GM12875 (cell line): ENCODE measurements around the gene SOBP.

Source experiments
- H3K4me3 ChIP-seq: one replicate; pipeline ENCODE4 v1.5.1; 2011; ENCODE audit warnings: low read depth, low read length, control low read depth
- CTCF ChIP-seq: IDR thresholded peaks from 2 replicates; pipeline ENCODE4 v1.5.1; 2011; ENCODE audit warnings: low read depth, mild to moderate bottlenecking, control low read depth, inconsistent platforms, low read length, moderate library complexity, borderline replicate concordance; ENCODE audit not compliant: insufficient read depth

SOBP gene

GRCh38 chr6:107565165-107565723 lies 75.3 kb downstream of the SOBP start:
- no peak overlapping the region for H3K4me3 ChIP-seq
- TF ChIP-seq CTCF, result no peak

DNA sequence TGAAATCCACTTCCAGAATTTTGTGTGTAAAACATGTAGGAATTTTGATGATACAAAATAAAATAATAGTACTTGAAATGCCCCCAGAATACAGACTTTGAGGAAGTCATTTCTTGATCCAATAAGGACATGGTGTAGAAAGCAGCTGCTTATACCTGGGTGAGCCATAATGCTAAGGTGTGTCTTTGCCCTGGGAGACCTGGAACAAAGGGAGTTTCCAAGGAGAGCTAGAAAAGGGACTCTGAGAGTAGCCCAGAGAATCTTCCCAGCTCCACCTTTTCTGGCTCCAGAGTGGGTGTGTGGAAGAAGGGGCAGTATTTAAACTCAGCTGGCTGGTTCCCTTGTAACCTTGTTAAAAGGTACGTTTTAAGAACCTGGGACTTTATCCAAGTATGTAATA lies 77.7 kb downstream of the SOBP start:
- no peak for TF ChIP-seq CTCF
- H3K4me3 ChIP-seq, result no peak overlapping the region

DNA sequence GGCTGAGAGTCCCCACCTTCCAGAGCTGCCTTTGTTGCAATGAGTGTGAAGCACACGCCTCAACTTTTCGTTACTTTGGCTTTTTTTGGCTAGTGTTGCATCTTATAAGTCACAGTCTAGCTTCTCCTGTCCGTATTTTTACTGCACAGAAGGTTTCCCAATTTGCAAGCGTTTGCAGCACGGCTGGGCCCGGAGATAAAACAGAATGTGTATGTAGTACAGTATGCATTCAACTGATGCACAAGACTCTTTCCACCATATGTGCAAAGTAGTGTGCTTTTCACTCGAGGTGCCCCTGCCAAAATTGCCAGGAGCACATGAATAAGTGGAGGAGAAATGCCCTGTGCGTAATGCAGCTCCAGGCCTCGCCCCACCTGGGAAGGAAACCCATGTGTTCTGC lies 79.6 kb downstream of the SOBP start:
- TF ChIP-seq CTCF, result no peak
- no peak overlapping the region for H3K4me3 ChIP-seq

DNA sequence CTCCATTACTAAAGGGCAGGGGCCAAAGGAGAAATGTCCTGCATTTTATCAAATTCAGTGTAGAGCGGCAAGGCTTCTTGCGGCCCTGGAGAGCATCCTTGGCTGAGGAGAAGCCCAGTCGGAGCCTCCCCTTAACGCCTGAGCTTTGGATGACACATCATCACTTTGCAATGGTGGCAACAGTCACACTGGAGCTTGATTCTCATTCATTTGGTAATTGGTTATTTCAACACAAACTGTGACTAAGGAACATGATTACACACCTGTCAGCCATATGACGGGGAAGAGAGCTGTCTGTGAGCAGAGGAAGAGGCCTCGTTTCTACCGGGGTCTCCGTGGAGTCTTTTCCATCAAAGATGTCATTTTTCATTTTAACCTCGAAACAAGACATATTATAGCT lies 81.4 kb downstream of the SOBP start:
- TF ChIP-seq CTCF, result no peak
- H3K4me3 ChIP-seq, result no peak overlapping the region

DNA sequence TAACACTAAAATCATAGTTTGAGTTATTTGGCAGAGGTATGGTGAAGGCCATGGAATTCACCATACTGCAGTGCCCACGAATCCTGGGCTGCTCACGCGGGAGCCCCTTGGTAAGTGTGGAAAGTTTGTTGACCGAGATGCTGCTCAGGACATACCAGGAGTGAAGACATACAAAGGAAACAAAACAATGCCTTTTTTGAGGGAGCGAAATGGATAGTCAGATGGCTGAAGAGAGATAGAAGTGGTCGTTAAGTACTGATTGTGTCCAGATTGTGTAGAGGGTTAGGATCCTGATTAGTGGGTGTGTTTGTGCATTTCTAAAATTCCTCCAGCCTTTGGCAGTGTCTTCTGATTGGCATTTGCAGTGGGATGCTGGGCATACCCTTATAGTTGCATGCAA lies 83.0 kb downstream of the SOBP start:
- no peak overlapping the region for H3K4me3 ChIP-seq
- no peak for TF ChIP-seq CTCF

GRCh38 chr6:107574856-107575255 lies 84.9 kb downstream of the SOBP start:
- TF ChIP-seq CTCF, result no peak
- H3K4me3 ChIP-seq, result no peak overlapping the region

- no peak overlapping the region for H3K4me3 ChIP-seq
Observed at GRCh38 chr6:107576852-107577251, 86.9 kb downstream of the SOBP start.

More at GRCh38 chr6:107576852-107577251, 86.9 kb downstream of the SOBP start:
- TF ChIP-seq CTCF, result no peak
